Mesenchymal stem cell (in vitro differentiated cells and primary cell): ENCODE measurements around the gene CHST15.

Source experiments
- DNase-seq: peaks from one replicate; pipeline ENCODE4 v3.0.0-alpha.2; 2013
- H2AFZ ChIP-seq: one replicate; pipeline ENCODE4 v1.6.1; 2013; ENCODE audit warnings: low read depth, mild to moderate bottlenecking, control low read depth, inconsistent platforms, low read length, moderate library complexity
- H2AK5ac ChIP-seq: 2 replicates; pipeline ENCODE4 v1.6.1; 2013; ENCODE audit warnings: low read length, moderate library complexity, mild to moderate bottlenecking, inconsistent platforms; ENCODE audit not compliant: severe bottlenecking
- H2BK120ac ChIP-seq: one replicate; pipeline ENCODE4 v1.6.1; 2013; ENCODE audit warnings: low read depth, mild to moderate bottlenecking, inconsistent platforms, low read length, moderate library complexity
- H2BK12ac ChIP-seq, 2 experiments: one replicate each; pipeline ENCODE4 v1.6.1; 2013; ENCODE audit warnings: inconsistent platforms in 2 of 2, low read length in 2 of 2, mild to moderate bottlenecking in 2 of 2, moderate library complexity in 2 of 2, control low read depth in 1 of 2
- H2BK15ac ChIP-seq: one replicate; pipeline ENCODE4 v1.6.1; 2013; ENCODE audit warnings: mild to moderate bottlenecking, low read depth, inconsistent platforms; ENCODE audit not compliant: poor library complexity, severe bottlenecking
- H2BK5ac ChIP-seq: 2 replicates; pipeline ENCODE4 v1.6.1; 2013; ENCODE audit warnings: low read depth, mild to moderate bottlenecking, low read length, control low read depth, inconsistent platforms; ENCODE audit not compliant: poor library complexity, severe bottlenecking
- H3K14ac ChIP-seq, 2 experiments: one replicate each; pipeline ENCODE4 v1.6.1; 2013; ENCODE audit warnings: inconsistent platforms in 2 of 2, low read length in 2 of 2, control low read depth in 1 of 2, mild to moderate bottlenecking in 1 of 2, moderate library complexity in 1 of 2
- H3K18ac ChIP-seq, 2 experiments: one replicate each; pipeline ENCODE4 v1.6.1; 2013; ENCODE audit warnings: inconsistent platforms in 2 of 2, low read length in 2 of 2, control low read depth in 1 of 2, low read depth in 1 of 2, mild to moderate bottlenecking in 1 of 2
- H3K23ac ChIP-seq, 2 experiments: one replicate each; pipeline ENCODE4 v1.6.1; 2013; ENCODE audit warnings: inconsistent platforms in 2 of 2, low read length in 2 of 2, mild to moderate bottlenecking in 2 of 2, moderate library complexity in 2 of 2, control low read depth in 1 of 2
- H3K27ac ChIP-seq: 2 replicates; pipeline ENCODE4 v1.5.1; 2013; ENCODE audit warnings: mild to moderate bottlenecking, moderate library complexity, low read length, control low read depth, inconsistent platforms; ENCODE audit not compliant: poor library complexity, severe bottlenecking
- H3K27me3 ChIP-seq, 2 experiments: 2 replicates each; pipeline versions ENCODE4 v1.6.1 to v1.7.0; 2013; ENCODE audit warnings: low read length in 2 of 2, mild to moderate bottlenecking in 2 of 2, moderate library complexity in 2 of 2, control low read depth in 1 of 2, inconsistent platforms in 1 of 2; ENCODE audit not compliant: control insufficient read depth in 1 of 2, insufficient read depth in 1 of 2
- H3K36me3 ChIP-seq, 2 experiments: 2 replicates each; pipeline versions ENCODE4 v1.6.1 to v1.7.0; 2013; ENCODE audit warnings: low read length in 2 of 2, control low read depth in 1 of 2, inconsistent platforms in 1 of 2, low read depth in 1 of 2, mild to moderate bottlenecking in 1 of 2; ENCODE audit not compliant: insufficient read depth in 2 of 2, control insufficient read depth in 1 of 2
- H3K4ac ChIP-seq, 2 experiments: one replicate each; pipeline ENCODE4 v1.6.1; 2013; ENCODE audit warnings: inconsistent platforms in 2 of 2, low read length in 2 of 2, mild to moderate bottlenecking in 2 of 2, moderate library complexity in 2 of 2, control low read depth in 1 of 2, low read depth in 1 of 2
- H3K4me1 ChIP-seq: 2 replicates; pipeline ENCODE4 v1.6.1; 2013; ENCODE audit warnings: low read depth, low read length, control low read depth; ENCODE audit not compliant: control insufficient read depth, insufficient read depth
- H3K4me2 ChIP-seq: 2 replicates; pipeline ENCODE4 v1.6.1; 2013; ENCODE audit warnings: low read length, mild to moderate bottlenecking, inconsistent platforms; ENCODE audit not compliant: poor library complexity, severe bottlenecking
- H3K4me3 ChIP-seq, 2 experiments: 2 replicates each; pipeline versions ENCODE4 v1.5.1 to v1.7.0; 2013; ENCODE audit warnings: low read length in 2 of 2, mild to moderate bottlenecking in 2 of 2, control low read depth in 1 of 2, low read depth in 1 of 2; ENCODE audit not compliant: insufficient read depth in 1 of 2
- H3K79me1 ChIP-seq: replicated peaks from 2 replicates; pipeline ENCODE4 v1.6.1; 2013; ENCODE audit warnings: mild to moderate bottlenecking, control low read depth, low read length, inconsistent platforms; ENCODE audit not compliant: poor library complexity, severe bottlenecking
- H3K9ac ChIP-seq: 2 replicates; pipeline ENCODE4 v1.7.0; 2013; ENCODE audit warnings: mild to moderate bottlenecking, low read length, moderate library complexity
- H3K9me3 ChIP-seq: 2 replicates; pipeline ENCODE4 v1.7.0; 2013; ENCODE audit warnings: mild to moderate bottlenecking, low read length; ENCODE audit not compliant: control insufficient read depth
- H4K8ac ChIP-seq: one replicate; pipeline ENCODE4 v1.6.1; 2013; ENCODE audit warnings: inconsistent platforms, mild to moderate bottlenecking, low read length, moderate library complexity
- H4K91ac ChIP-seq: one replicate; pipeline ENCODE4 v1.6.1; 2013; ENCODE audit warnings: mild to moderate bottlenecking, low read length, inconsistent platforms
- WGBS: methylation state at CpG from one replicate; pipeline ENCODE4 v1.1.7; 2013; ENCODE audit warnings: mixed read lengths; 5-methylcytosine and 5-hydroxymethylcytosine counted together

The CHST15 gene

DNA sequence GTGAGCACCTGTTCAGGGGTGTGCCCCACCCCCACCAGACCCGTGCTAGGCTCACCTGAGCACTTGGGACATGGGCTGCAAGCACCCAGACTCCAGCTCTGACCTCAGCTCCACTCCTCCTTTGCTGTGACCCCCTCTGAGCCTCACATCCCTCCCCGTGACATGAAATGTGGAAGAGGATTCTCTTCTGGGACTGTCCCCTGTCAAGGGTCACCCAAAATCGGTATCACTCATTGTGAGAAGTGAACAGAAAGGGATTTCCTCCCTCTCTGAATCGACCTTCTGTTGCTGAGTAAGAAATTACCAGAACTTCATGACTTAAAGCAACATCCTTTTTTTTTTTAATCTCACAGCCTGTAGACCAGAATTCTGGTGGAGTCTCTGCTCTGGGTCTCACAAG lies 6.2 kb upstream of the CHST15 start:
- no peak overlapping the region for H3K18ac ChIP-seq
- H2BK15ac ChIP-seq: no peak overlapping the region
- H3K4me1 ChIP-seq: peaks cover under 1% of the 10 kb centered on the region
- no peak overlapping the region for H3K27ac ChIP-seq
- no peak overlapping the region for H3K4ac ChIP-seq
- H4K91ac ChIP-seq: no peak overlapping the region
- no peaks in the 10 kb centered on the region for H3K79me1 ChIP-seq
- peaks cover 0 to 43% of the 10 kb centered on the region in 2 experiments for H3K27me3 ChIP-seq
- H3K23ac ChIP-seq: no peak overlapping the region
- H2BK120ac ChIP-seq: no peak overlapping the region
- no peak overlapping the region for H2BK12ac ChIP-seq
- H3K9me3 ChIP-seq: peaks cover 8% of the 10 kb centered on the region
- no peak overlapping the region for H2BK5ac ChIP-seq
- no peak for DNase-seq
- no peak overlapping the region for H3K9ac ChIP-seq
- H3K36me3 ChIP-seq: no peaks in the 10 kb centered on the region
- H4K8ac ChIP-seq: no peak overlapping the region
- no peak overlapping the region for H3K4me3 ChIP-seq
- H3K14ac ChIP-seq: no peak overlapping the region
- 57% methylated on average over 3 of the region's 4 CpGs for WGBS
- H2AFZ ChIP-seq: no peak overlapping the region
- no peak overlapping the region for H3K4me2 ChIP-seq
- no peak overlapping the region for H2AK5ac ChIP-seq

DNA sequence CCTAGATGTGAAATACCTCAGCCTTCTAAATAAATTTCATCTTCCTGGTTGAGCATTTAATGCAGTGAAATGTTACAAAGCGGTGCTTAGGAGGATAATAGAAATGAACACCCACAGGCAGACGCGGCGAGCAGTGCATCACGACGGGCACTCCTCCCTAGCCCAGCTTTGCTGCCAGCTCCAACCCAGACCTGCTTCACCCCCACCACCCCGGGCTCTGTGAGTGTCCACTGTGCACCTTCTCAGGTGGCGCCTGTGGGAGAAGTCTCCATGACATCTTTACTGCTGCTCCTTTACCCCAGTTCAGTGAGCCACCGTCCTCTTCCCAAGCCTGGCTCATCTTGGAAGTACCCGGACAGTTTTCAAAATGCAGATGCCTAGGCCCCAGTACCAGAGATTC lies 5.2 kb upstream of the CHST15 start:
- no peak overlapping the region for H2BK12ac ChIP-seq
- H4K8ac ChIP-seq: no peak overlapping the region
- H3K23ac ChIP-seq: no peak overlapping the region
- no peak overlapping the region for H4K91ac ChIP-seq
- no peak for DNase-seq
- H3K27ac ChIP-seq: no peak overlapping the region
- H2AFZ ChIP-seq: no peak overlapping the region
- H3K79me1 ChIP-seq: no peaks in the 10 kb centered on the region
- WGBS: 86% methylated on average over 10 of the region's 10 CpGs
- no peak overlapping the region for H3K9ac ChIP-seq
- H3K27me3 ChIP-seq: peaks cover 0 to 43% of the 10 kb centered on the region in 2 experiments
- H3K14ac ChIP-seq: no peak overlapping the region
- no peak overlapping the region for H3K4me2 ChIP-seq
- no peak overlapping the region for H2BK15ac ChIP-seq
- H2AK5ac ChIP-seq: no peak overlapping the region
- H3K18ac ChIP-seq: no peak overlapping the region
- H2BK120ac ChIP-seq: no peak overlapping the region
- H3K4ac ChIP-seq: no peak overlapping the region
- H3K9me3 ChIP-seq: peaks cover 8% of the 10 kb centered on the region
- no peak overlapping the region for H3K4me3 ChIP-seq
- no peaks in the 10 kb centered on the region for H3K36me3 ChIP-seq
- peaks cover 10% of the 10 kb centered on the region for H3K4me1 ChIP-seq
- H2BK5ac ChIP-seq: no peak overlapping the region

DNA sequence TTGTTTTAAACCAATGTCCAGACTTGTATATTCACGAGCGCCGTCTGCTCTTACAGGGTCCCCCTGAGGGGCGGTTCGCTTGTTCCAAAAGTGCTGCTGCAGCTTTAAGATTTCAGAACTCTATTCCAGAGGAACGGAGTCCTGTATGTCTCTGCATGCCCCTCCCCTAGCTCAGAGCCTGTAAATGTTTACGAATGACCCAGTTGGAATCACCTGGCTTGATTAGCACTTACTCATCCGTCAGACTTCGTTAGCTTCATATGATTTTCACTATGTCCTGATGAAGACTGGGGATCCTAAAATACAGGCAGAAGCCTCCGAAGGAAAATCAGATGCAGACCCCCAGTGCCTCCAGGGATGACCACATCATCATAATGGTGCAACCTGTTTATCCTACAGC lies 4.5 kb upstream of the CHST15 start:
- Histone ChIP-seq H2AK5ac (no peak overlapping the region), H2BK120ac (no peak overlapping the region), H3K4me2 (no peak overlapping the region), H3K23ac (no peak overlapping the region), H3K27me3 (peaks cover 0 to 43% of the 10 kb centered on the region in 2 experiments), H4K8ac (no peak overlapping the region), H3K27ac (no peak overlapping the region), H3K4ac (no peak overlapping the region), H3K79me1 (no peaks in the 10 kb centered on the region), H3K14ac (no peak overlapping the region), H2BK12ac (no peak overlapping the region), H3K36me3 (no peaks in the 10 kb centered on the region), H4K91ac (no peak overlapping the region), H3K9me3 (peaks cover 8% of the 10 kb centered on the region), H3K9ac (no peak overlapping the region), H3K18ac (no peak overlapping the region), H3K4me1 (peaks cover 10% of the 10 kb centered on the region), H2BK15ac (no peak overlapping the region), H3K4me3 (no peak overlapping the region), H2AFZ (no peak overlapping the region), H2BK5ac (no peak overlapping the region)
- 65% methylated on average over 10 of the region's 10 CpGs for WGBS
- DNase-seq: no peak

DNA sequence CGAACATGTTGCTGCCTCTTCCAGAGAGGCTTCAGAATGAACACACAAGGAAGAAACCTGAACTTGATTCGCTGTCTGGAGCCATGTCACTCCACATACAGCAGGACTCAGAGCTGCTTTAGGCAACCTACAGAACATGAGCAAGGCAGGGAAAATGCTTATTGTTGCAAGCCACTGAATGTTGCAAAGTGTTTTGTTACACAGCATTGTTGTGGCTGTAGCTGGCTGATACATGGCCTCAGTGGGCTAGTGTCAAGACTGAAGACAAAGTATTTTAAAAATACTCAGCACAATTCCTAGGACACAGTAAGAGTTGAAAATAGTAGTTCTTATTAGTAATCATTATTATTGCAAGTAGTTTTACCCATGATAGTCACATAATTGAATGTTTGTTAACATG lies 3.1 kb upstream of the CHST15 start:
- no peak for DNase-seq
- no peak overlapping the region for H3K23ac ChIP-seq
- H2AK5ac ChIP-seq: no peak overlapping the region
- H3K27ac ChIP-seq: no peak overlapping the region
- H3K14ac ChIP-seq: no peak overlapping the region
- no peak overlapping the region for H3K9ac ChIP-seq
- peaks cover 8% of the 10 kb centered on the region for H3K9me3 ChIP-seq
- no peak overlapping the region for H2BK12ac ChIP-seq
- H2BK5ac ChIP-seq: no peak overlapping the region
- H4K91ac ChIP-seq: no peak overlapping the region
- no peak overlapping the region for H3K4me2 ChIP-seq
- H4K8ac ChIP-seq: no peak overlapping the region
- H2AFZ ChIP-seq: no peak overlapping the region
- H3K79me1 ChIP-seq: no peaks in the 10 kb centered on the region
- H3K4ac ChIP-seq: no peak overlapping the region
- WGBS: 89% methylated on average over 2 of the region's 2 CpGs
- no peak overlapping the region for H2BK120ac ChIP-seq
- no peak overlapping the region for H2BK15ac ChIP-seq
- H3K4me3 ChIP-seq: no peak overlapping the region
- H3K36me3 ChIP-seq: peaks cover 0 to 2% of the 10 kb centered on the region in 2 experiments
- H3K4me1 ChIP-seq: peaks cover 15% of the 10 kb centered on the region
- H3K18ac ChIP-seq: no peak overlapping the region
- peaks cover 0 to 35% of the 10 kb centered on the region in 2 experiments for H3K27me3 ChIP-seq
